Endometrial microvascular endothelial cells (primary cell): Measurements from ENCODE around the gene GALNT3. TPM values are rescaled to one million over a fixed set of nuclear protein-coding genes. Genes with fewer than 3 reads are reported as not detected.

Experiments
- in situ Hi-C: cut with HindIII; loops from 2 replicates; pipeline ENCODE4 v1.10.0; 2017; ENCODE audit warnings: low sequenced_read_pairs, low pct_unique_long_range_greater_than_20kb; ENCODE audit errors: inconsistent ontology term
- total RNA-seq: library from RNA; depleted of rRNA; stranded (reverse); fragments of >200 nt; gene quantifications from one replicate; pipeline ENCODE4 v1.2.3, GENCODE V29; 2015; ENCODE audit errors: inconsistent ontology term

GALNT3 gene
- total RNA-seq, 1 donor from 2014 or later = not detected

DNA sequence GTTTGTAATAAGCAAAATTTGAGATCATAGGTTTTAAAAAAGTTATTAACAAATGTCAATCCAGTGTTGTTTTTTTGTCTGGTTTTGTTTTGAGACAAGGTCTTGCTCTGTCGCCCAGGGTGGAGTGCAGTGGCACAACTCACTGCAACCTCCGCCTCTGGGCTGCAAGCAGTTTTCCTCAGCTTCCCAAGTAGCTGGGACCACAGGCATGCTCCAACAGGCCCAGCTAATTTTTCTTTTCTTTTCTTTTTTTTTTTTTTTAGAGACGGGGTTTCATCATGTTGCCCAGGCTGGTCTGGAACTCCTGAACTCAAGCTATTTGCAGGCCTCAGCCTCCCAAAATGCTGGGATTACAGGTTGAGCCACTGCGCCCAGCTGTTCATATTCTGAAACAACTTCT lies 31.3 kb downstream of the GALNT3 start:
- in situ Hi-C loops = no loop called here

DNA sequence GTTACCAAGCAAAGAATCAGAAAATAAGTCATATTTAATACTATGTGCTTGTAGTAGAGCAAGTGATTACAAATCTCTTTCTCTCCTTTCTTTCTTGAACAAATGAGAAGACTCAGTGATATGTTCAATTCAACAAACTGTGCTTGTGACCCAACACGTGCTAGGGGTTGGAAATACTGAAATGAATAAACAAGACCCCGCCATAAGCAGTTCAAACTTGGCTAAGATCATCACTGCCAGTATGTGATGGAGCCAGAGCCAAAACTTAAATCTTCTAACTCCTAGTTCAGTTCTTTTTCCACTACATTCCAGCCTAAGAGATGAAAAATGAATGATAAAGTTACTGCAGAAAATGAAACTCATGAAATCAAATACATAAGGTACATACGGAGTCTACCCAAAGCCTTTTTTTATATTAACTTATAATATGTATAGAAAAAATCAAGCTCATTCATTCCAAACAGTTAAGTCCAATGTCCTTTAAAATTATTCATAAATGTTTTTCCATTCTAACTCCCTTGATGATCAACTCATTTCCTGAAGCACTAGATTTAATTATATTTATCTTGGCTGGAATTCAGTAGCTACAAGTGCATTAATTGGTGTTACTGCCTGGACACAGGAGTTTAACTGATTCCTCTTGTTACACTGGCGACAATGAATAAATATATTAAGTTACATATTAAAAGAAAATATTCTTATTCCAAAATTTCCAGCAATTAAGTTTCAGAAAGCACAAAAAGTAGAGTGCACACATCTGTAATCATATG lies 36.0 kb downstream of the GALNT3 start:
- in situ Hi-C loops = no loop called here

DNA sequence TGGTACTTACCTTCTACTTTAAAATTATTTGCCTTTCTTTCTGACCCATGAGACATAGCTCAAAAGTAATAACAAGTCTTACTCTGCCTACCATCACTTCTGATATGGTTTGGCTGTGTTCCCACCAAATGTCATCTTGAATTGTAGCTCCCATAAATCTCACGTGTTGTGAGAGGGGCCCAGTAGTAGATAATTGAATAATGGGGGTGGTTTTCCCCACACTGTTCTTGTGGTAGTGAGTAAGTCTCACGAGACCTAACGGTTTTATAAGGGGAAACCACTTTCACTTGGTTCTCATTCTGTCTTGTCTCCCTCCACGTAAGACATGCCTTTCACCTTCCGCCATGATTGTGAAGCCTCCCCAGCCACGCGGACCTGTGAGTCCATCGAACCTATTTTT lies 47.5 kb downstream of the GALNT3 start:
- in situ Hi-C loops = no loop called here

DNA sequence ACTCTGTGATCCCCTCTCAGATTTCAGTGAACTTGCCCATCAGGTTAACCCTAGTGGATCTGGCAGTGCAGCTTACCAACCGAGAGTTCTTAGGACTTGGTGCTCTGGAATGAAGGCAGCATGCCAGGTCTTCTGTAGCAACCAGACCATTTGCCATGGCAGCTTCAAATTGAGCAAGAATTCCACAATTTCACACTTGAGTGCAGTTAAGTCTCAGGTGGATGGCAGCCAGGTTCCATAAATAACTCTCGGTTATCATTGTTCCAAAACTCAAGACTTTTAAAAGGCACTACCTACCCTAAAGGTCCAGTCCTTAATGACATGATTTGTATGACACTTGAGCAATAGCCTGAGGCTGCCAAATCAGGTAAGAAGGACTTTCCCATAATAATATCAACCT lies 48.1 kb downstream of the GALNT3 start:
- in situ Hi-C loops = no loop called here

DNA sequence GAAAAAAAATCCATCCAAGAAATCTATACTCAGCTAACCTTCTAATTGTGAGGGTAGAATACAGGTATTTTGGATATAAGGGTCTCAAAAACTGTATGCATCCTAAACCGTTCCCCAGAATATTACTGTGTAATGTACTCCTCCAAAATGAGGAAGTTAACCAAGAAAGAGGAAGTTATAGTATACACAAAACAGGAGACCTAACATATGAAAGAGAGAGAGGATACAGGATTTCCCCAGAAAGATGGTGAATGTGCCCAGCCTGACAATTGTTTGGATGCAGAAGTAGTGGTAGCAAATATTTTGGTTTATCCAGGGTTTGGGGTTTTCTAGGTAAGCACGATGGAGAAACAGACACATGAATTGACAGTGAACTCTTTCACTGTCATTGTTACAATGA lies 50.6 kb downstream of the GALNT3 start:
- in situ Hi-C loops = no loop called here

DNA sequence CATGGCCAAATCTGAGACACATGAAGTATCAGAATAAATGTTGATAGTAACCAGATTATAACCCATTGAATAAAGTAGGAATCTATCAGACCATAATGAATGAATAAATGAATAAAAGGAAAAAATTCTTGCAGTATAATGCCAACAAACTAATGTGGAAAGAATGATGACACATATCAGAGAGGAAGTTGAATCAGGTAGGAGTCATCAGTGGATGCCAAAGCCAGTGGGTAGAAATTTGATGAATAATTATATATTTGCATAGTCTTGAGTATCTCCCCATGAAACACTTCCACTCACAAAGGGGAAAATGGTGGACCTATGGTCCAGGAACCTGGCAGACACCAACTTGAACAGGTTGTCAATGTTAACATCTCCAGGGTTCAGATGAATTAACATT lies 68.6 kb downstream of the GALNT3 start:
- in situ Hi-C loops = no loop called here

DNA sequence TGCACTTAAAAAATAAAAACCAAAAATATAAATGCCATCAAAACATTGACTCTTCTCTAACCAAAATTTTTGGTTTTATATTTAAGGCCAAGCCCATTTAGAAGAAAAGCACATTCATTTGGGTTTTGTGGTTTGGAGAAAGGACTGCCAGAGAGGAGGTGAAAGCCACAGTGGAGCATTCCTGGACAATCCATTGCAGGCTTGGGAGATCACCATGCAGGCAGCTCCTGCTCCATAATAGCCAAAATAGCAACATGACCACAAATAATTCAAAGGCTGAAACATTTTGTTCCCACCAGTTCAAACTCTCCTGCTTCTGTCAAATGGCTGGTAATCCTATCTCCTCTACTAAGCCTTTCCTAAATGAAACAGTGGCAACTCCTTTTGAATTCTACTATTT lies 73.5 kb downstream of the GALNT3 start:
- in situ Hi-C loops = no loop called here

DNA sequence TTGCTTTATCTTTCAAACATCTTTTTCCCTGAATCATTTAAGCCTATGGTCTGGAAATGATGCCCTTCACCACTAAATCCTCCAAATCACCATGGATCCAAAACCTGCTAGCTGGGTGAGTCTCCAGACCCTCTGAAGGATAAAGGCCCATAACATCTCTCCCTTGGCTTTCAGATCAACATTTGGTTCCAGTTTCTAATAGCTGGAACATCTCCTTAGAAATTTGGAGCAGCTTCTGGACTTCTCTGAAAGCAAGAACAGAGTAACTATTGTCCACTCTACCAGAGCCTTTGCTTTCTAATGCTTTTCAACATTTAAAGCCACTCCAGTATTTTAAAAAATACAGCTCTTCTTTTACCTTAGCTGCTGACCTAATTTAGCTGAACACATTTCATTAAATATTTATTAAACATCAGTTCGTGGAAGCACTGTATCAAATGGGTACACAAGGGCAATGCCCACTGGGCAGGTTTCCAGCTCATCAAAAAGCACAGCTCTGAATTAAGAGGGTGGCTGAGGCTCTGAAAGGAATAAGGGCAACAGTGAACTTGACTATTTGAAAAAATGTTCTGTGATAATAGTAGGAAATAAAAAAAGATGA lies 75.3 kb downstream of the GALNT3 start:
- in situ Hi-C loops = no loop called here

DNA sequence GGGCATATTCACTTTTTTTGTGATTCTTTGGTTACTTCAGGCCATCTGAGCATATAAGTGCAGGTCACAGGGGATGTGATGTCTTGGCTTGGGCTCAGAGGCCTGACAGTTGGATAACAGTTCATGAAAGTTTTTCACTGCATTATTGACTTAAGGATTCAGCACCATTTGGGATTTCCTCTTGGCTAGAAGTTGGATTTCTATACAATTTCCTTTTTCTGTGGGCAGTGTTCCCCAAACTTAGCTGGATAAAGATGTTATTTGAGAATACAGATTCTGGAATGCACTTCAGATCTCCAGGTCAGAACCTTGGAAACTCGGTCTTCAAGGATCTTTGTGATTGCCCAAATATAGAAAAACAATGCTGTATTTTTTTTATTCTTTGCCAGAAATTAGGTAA lies 78.0 kb downstream of the GALNT3 start:
- in situ Hi-C loops = no loop called here

DNA sequence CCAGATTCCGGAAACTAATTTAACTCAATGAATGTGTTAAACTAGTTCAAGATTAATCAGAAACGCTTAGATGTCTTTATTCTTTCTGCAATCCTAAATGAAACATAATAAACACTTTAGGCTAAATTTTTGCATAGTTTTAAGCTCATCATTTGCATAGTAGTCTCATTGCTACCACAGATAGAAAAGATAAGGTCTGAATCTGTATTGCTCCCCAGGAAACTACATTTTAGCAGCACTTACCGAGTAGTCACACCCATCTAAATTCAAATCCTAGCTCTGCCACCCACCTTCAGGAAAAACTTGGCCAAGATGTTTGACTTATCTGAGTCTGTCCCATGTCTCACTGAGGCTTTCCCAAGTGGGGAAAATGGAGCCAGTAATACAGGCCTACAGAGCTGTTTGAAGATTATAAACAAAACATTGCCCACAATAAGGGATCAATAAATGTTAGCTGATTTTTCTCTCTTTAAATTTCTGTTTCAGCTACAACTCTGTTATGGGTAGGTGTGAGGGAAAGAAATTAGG lies 87.0 kb downstream of the GALNT3 start:
- in situ Hi-C loops = no loop called here

DNA sequence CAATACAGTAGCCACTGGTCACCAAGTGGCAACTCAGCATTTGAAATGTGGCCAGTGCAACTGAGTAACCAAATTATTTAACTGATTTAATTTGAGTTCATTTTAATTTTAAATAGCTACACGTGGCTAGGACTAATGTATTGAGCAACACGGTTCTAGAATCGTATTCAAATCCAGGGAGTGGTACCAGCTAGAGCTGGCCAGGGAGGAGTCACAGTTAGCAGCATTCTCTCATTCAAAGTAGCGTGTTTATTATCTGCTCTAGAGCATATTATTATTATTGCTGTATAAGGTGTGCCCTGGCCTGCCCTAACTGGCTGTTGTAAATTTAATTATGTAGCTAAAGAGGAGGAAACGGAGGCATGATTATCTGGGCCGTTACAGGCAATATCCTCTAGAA lies 92.9 kb downstream of the GALNT3 start:
- in situ Hi-C loops = no loop called here

DNA sequence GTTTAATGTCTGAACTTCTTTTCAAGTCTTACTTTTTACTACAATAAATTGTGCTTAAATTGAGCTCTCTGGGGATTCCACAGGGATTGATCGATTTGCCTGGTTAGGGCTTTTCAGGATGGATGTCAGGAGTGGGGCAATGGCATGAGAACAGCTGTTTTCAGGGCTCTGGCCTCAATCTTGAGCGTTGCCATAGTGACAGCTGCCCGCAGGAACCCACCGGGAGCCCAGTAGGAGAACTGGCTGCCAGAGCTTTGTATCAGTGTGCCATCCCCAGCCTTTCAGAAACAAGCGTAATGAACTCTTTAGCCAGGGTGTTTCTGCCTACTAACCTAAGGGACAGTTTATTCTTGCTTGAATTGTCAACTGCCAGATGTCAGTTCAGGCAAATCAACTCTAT lies 93.5 kb downstream of the GALNT3 start:
- in situ Hi-C loops = no loop called here

DNA sequence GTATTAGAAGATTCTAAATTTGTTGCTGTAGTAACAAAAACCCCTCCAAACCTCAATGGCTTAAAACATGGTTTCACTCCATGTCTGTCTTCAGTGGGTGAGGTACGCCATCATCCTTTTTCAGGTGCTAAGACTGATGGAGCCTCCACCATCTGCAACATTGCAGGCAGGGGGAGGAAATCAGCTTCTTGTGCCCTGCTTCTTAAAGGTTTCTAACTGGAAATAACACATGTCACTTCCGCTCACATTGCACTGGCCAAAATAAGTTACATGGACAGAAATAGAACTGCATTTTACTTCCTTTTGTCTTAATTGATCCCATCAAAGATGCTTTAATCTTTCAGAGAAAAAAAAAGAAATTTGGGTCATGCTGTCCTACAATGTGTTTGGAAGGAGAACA lies 94.1 kb downstream of the GALNT3 start:
- in situ Hi-C loops = no loop called here

DNA sequence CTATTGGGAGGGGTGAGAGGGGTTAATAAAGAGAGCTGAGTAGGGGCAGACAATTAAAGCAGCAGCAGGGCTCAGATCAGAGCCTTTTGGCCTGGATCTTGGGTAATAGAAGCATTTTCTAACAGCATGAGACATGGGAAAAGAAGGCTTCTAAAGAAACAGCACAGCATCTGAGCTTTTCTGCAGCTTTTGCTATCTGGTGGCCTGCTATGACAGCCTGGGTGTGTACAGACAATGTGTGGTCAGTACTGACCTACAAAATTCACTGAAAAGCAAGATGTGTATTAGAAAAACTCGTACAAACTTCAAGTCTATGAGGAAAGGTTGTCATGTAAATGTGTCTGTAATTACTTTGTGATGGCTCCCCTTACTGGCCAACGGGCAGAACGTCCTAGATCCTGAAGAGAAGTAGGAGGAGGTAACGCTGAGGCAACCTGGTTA lies 95.6 kb downstream of the GALNT3 start:
- in situ Hi-C loops = no loop called here

DNA sequence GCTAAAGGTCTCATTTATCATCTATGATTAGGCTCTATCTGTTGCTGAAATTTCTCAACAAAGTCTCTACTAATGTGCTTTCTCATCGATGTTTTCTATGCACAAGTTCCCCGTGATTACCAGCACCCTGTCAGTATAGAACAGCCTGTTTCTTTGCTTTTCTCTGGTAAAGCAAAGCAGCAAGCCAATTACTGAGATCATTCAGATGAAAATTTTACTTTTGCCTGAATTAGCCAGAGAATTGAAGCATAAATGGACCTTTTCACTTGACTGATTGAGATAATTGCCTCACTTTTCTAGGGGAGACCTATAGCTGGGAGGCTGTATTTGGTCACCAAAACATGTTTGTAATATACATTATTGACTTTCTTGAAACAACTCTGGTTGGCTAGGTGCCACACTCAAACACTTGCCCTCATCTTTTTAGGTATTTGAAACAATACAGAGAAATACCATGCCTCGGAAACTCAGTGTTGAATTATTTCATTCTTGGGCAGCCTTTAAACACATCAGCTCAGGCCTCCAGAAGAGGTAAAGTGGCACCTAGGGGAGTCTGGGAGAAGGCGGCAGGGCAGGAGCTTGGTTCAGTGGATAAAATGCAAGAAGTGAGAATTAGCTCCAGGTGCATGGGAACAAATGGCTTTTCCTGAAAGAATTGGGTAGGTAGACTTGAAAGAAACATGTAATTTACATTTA lies 96.2 kb downstream of the GALNT3 start:
- in situ Hi-C loops = no loop called here

Other genes starting within 250 kb of the GALNT3 start
- 15.6 TPM for gene TTC21B, start 159.5 kb upstream of the GALNT3 start, total RNA-seq